Activated T-cell treated with anti-CD3 and anti-CD28 coated beads, Interleukin-2, amount 50 U/mL, for 72 hours (primary cell): ENCODE results near the gene NIPBL. TPM values are rescaled to one million over a fixed set of nuclear protein-coding genes. Genes with fewer than 3 reads are reported as not detected.

ENCODE experiments used
- ATAC-seq, 2 donors: fragments of 150-1000 bp; cut with Tn5 transposase; replicated peaks in 1 of 2; 2 replicates each; pipeline ENCODE4 v1.10.0; 2021; ENCODE audit warnings: moderate library complexity in 2 of 2, mild to moderate bottlenecking in 1 of 2
- DNase-seq, 2 donors: peaks; one replicate each; pipeline ENCODE4 v3.0.0; 2021 to 2022; ENCODE audit warnings: mixed read lengths in 1 of 2
- H3K27ac Mint-ChIP-seq: one replicate; pipeline ENCODE4 v1.8.0; 2022; ENCODE audit warnings: mild to moderate bottlenecking, moderate library complexity, mixed read lengths
- H3K27me3 Mint-ChIP-seq: one replicate; pipeline ENCODE4 v1.8.0; 2022; ENCODE audit warnings: low read depth, mixed read lengths
- H3K36me3 Mint-ChIP-seq, 2 donors: one replicate each; pipeline ENCODE4 v1.8.0; 2022; ENCODE audit warnings: mixed read lengths in 2 of 2, mild to moderate bottlenecking in 1 of 2; ENCODE audit not compliant: insufficient read depth in 2 of 2
- H3K4me1 Mint-ChIP-seq: one replicate; pipeline ENCODE4 v1.8.0; 2022; ENCODE audit warnings: low read depth, mixed read lengths
- H3K4me3 Mint-ChIP-seq, 2 donors: one replicate each; pipeline ENCODE4 v1.8.0; 2022; ENCODE audit warnings: mild to moderate bottlenecking in 2 of 2, mixed read lengths in 2 of 2, moderate library complexity in 2 of 2
- H3K9me3 Mint-ChIP-seq, 2 donors: one replicate each; pipeline ENCODE4 v1.8.0; 2022; ENCODE audit warnings: mixed read lengths in 2 of 2
- total RNA-seq, 2 donors: library from RNA; stranded (reverse); gene quantifications; one replicate each; pipeline ENCODE4 v1.2.3, GENCODE V29; 2022

Gene NIPBL
- total RNA-seq, 2 donors from 2014 or later, result 56.3 to 60.9 TPM

DNA sequence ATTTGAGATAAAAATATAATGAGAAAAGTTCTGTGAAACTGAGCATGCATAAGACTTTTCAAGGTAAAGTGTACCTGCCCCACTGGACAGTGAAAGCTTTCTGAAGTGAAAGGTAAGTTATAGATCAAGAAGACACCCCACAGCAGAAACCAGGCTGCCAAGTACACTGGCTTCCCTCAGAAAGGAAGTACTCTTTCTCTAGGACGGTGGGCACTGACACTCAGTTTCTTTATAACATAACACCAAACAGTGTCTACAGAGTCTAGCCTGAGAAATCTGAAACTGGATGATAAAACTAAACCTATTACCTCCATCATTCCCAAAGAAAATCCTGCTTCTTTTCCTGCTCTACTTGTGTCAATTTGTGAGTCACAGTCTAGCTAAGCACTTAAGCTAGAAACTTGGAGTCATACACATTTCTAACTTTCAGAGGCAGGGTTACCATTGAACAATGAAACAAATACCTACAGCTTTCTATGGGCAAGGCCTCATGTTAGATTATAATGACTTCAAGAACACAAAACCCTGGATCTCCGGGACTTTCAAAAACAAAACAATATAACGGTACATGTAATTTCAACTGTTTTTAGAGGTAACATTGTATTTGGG is 235.9 kb downstream of the NIPBL start:
- H3K9me3 Mint-ChIP-seq, result peaks cover 3 to 5% of the 10 kb centered on the region in 2 donors
- H3K4me1 Mint-ChIP-seq, result peaks cover 42% of the 10 kb centered on the region
- DNase-seq (no peak), ATAC-seq (peak; percentile 36 to 39)
- peak overlapping the region; percentile 54 to 74 for H3K4me3 Mint-ChIP-seq
- peaks cover 17% of the 10 kb centered on the region for H3K27me3 Mint-ChIP-seq
- peaks cover 12 to 25% of the 10 kb centered on the region in 2 donors for H3K36me3 Mint-ChIP-seq
- peak overlapping the region; percentile 14 for H3K27ac Mint-ChIP-seq
